ENCODE measurements around the gene GBP1.

DNA sequence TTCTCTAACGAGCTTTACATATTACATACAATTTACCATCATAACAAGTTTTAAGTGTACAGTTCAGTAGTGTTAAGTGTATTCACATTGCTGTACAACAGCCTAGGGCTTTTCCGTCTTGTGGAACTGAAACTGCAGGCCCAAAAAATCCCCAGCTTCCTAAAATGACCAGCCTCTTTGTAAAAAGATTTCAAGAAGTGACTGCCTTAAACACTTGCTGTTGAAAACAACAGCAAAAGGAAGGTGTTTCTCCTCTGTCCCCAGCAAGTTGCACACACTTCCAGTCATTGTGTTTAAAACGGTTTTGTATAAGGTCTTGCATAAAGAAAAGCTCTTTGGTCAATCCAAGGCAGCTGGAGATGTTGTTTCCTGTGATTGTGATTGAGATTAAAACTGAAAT, 16.0 kb upstream of the GBP1 start:
- TF ChIP-seq, protein P1, sequence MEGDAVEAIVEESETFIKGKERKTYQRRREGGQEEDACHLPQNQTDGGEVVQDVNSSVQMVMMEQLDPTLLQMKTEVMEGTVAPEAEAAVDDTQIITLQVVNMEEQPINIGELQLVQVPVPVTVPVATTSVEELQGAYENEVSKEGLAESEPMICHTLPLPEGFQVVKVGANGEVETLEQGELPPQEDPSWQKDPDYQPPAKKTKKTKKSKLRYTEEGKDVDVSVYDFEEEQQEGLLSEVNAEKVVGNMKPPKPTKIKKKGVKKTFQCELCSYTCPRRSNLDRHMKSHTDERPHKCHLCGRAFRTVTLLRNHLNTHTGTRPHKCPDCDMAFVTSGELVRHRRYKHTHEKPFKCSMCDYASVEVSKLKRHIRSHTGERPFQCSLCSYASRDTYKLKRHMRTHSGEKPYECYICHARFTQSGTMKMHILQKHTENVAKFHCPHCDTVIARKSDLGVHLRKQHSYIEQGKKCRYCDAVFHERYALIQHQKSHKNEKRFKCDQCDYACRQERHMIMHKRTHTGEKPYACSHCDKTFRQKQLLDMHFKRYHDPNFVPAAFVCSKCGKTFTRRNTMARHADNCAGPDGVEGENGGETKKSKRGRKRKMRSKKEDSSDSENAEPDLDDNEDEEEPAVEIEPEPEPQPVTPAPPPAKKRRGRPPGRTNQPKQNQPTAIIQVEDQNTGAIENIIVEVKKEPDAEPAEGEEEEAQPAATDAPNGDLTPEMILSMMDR (conservative IDR thresholded peaks at IDR 0.05; ENCODE audit: low read length), result no peak
- no peak for TF ChIP-seq EZH2phosphoT487 (IDR thresholded peaks at IDR 0.05; ENCODE audit: borderline replicate concordance, low read depth, low read length)

All from OCI-LY7 (cell line).